Dermis microvascular lymphatic vessel endothelial cell (primary cell): ENCODE results near the gene FAM209A. TPM values are rescaled to one million over a fixed set of nuclear protein-coding genes. Genes with fewer than 3 reads are reported as not detected.
A peak's percentile ranks its signal among the peaks of the same experiment; 100 is the strongest.
"Not testable (repeated sequence)": the region's sequence is repeated elsewhere in the genome, so short reads cannot be mapped to it uniquely, and the experiment has no call there.

Experiments used
- DNase-seq, 2 donors: peaks; one replicate each; pipeline versions ENCODE4 v3.0.0 to v3.0.0-alpha.2; 2010; ENCODE audit warnings: low read depth in 2 of 2
- total RNA-seq: library from RNA; depleted of rRNA; stranded (reverse); fragments of >200 nt; gene quantifications from 2 replicates; pipeline ENCODE4 v1.2.1, GENCODE V29; 2014

The FAM209A gene
- total RNA-seq, result 0.13 TPM in 2 replicates

DNA sequence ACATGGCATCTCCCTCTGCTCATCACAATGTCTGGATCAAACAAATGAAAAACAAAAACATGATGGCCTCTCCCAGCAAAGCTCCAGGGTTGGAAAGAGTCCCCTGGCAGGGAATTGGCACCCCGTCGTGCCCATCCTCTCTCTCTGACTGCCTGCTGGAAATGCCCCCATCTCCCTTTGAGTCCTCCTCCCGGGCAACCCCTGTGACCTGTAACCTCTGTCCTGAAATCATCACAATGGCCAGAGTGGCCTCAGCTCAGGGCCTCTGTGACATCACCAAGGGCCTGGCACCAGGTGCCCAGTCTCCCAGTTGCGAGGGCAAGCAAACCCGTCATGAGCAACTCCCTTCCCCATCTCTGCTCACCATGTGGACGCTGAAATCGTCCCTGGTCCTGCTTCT is at the start of gene FAM209A:
Gene FAM209A, plus strand, starts transcription at position 301 of the 400 bp plus-strand sequence. Its CDS starts 65 bp downstream, at position 366.
- DNase-seq, result not testable (repeated sequence)

DNA sequence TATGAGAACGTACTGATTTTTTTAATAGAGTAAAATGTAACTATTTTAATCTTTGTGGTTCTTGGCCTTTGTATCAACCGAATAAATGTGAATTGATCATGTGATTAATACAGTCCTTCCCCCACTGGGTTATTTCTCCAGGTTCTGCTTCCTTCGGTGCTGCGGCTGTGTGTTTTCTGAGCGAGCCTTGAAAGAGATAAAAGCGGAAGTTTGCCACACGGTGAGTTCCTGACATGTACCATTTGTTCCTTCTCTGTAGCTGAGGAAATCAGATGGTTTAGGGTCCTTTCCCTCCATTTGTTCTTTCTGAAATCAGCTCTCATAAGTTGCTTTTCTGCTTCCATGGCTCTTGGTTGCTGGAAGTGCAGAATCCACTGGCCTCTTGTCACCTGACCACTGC is 40.6 kb upstream of the FAM209A start:
- no peak for DNase-seq

DNA sequence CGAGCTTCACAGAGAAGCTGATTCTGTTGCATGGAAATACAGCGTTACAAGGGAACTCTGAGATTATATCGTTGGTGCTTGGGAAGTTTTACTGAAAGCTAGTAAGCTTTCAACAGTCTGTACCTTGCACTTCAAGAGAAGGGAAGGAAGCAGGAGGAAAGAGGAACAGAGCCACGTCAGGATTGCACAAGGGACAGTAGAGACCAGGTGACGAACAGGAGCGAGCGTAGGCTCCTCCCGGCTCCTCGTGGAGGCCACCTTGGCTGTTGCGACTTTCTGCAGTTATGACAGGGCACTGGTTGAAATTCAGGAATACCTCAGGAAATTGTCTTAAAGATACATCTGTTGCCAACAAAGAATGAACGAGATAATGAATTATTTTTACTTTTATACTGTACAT is 37.3 kb upstream of the FAM209A start:
- DNase-seq, result no peak

GRCh38 chr20:56488566-56488965 is 36.0 kb upstream of the FAM209A start:
- no peak for DNase-seq

DNA sequence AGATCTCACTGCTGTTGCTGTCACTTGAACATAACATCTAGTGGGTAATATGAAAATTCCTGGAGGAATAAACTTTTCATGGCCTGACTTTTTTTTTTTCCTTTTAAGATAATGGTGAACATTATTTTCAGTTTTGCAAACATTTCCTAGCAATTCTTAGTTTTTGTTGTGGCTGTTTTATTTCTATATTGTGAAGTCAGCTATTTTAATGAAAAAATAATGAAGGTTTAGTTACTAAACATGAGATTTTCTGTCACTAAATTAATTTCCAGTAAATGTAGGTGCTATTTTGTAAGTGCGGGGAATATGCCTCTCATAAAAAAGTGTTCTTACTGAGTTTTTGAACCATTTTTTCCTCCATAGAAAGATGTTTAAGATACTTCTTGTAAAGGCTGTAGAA is 23.4 kb upstream of the FAM209A start:
- no peak for DNase-seq

DNA sequence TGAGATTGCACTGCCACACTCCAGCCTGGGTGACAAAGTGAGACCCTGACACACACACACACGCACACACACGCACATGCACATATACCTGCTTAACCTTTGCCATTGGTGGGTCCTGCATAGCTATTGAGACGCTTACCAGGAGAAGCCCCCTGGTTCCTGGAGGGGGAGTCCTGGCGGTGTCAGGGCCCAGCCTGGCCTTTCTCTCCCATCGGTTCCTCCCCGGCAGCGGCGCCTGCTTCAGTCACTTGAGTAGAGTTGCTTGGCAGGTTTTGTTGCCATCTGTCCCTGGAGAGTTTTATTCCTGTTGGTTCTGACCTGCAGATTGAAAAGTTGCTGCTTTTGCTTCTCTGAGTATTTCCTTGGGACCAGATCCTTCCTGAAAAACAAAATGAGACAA is 20.6 kb upstream of the FAM209A start:
- no peak for DNase-seq

DNA sequence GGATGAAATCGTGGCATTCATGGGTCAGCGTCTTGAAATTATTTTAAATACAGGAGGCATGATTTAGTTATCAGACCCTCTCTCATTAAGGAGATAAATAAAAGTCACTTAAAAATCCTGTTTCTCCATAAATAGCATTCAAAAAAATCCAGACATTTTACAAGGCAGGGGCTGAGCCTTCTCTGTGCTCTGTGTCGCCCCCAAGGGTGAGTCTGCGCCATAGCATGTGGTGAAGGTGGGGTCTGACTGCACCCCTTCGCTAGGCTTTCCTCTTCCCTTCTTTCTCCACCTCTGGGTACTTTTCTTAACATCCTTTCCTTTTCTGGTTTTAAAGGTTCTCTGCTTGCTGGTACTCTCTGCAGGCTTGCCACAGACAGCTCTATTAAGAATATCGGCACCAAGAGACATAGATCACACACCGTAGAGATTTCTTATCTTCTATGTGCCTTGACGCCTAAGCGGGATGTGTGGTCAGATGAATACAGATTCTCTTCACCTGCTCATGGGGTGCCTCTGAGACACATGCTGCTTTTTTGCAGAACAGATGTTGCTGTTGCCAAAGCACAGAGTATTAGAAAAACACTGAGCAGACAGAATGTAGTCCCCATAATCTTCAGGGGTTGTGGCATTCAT is 20.1 kb upstream of the FAM209A start:
- no peak for DNase-seq

GRCh38 chr20:56506103-56506502 is 18.4 kb upstream of the FAM209A start:
- DNase-seq, result peak; percentile 45 to 66

DNA sequence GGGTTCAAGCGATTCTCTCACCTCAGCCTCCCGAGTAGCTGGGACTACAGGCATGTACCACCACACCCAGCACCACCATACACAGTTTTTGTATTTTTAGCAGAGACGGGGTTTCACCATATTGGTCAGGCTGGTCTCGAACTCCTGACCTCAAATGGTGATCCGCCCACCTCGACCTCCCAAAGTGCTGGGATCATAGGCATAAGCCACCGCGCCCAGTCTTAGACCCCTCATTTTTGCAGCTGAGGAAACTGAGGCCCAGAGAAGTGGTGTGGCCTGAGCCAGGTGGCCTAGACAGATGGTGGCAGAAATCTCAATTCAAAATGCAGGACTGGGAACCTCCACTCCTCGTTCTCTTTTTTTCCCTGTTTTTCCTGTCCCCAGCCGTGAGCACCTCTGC is 12.6 kb upstream of the FAM209A start:
- no peak for DNase-seq

DNA sequence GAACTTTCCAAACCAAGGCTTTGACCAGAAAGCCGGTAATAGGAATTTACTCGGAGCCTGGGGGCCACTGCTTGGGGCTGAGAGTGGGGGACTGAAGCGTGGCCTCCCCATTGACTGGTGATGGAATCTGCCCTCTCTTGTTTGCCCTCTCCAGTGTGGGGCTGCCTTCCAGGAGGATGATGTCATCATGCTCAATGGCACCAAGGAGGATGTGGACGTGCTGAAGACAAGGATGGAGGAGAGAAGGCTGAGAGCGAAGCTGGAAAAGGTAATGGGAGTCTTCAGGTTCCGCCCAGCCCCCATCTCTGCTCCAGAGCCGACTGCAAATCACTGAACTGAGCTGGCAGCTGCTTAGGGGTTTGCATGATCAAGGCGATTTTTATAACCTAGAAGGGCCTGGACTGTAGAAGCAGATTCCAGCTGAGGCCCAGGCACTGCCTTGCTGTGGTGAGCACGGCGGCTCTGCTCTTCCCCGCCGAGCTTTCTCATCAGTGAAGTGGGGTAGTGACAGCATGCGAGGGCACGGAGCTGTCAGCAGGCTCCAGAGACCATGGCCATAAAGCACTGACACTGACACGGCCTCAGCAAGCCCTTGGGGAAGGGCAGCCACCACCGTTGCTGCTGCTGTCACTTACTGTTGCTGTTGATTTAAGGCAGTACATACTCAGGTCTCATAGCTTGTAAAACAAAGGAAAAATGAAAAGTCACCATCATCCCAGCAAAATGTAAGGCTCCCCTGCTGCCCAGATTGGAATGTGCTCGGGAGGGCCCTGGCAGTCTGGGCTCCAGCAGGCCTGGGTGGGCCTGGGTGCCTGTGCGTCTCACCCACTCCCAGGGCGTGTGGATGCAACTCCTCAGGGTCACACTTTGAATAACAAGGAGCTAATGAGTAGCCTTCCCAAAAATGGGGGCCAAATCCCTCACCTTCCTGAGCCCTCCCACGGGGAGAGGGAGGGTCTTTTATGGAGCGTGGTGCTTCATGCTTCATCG is 11.1 kb upstream of the FAM209A start:
- DNase-seq, result no peak

- DNase-seq, result no peak
Observed at GRCh38 chr20:56516631-56517030, 7.9 kb upstream of the FAM209A start.

DNA sequence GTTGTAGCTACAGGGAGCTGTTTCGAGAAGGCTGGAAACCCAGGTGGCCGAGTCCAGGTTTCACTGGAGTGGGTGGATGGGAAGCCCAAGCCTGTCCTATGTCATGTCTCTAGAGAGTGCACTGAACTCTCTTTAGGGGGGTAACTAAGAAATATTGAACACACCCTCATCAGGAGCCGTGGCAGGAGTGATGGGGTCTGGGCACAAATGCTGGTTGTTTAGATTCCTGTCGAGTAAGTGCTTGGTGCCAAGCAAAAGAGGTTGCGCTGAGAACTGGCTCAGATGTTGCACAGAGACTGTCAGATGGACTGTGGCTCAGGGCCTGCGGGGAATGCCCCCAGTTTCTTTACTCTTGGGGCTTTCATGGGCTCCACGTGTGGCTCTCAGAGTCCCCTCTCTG is 7.3 kb upstream of the FAM209A start:
- no peak for DNase-seq

DNA sequence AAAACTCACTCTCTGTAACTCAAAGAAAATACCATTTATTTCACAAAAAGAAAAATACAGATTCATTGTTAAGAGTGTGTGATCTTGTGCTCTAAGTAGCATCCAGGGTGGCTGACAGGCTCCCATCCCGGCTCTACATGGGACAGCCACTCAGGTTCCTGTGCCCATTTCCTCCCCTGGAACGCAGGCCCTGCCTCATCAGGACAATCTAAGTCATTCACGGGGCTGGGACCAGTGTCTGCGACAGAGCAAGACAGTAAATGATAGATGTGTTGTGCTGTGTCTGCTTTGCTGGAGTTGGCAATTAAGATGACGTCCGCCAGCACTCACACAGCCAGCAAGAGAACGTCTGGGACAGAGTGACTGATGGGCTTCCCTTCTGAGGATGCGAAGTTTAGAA is 6.9 kb upstream of the FAM209A start:
- no peak for DNase-seq

DNA sequence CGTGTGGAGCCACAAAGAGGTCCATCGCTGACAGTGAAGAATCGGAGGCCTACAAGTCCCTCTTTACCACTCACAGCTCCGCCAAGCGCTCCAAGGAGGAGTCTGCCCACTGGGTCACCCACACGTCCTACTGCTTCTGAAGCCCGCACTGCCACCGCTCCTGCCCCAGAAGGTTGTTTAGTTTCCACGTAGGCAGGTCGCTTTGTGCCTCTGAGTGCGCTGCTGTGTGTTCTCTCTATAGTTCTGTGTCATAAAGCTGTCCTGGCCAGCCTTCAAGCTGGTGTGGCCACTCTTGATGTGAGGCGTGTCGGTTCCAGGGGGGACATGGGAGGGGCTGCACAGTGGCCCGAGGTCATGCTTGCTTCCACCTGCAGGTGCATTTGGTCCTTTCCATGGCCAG is 6.4 kb upstream of the FAM209A start:
- DNase-seq, result no peak

DNA sequence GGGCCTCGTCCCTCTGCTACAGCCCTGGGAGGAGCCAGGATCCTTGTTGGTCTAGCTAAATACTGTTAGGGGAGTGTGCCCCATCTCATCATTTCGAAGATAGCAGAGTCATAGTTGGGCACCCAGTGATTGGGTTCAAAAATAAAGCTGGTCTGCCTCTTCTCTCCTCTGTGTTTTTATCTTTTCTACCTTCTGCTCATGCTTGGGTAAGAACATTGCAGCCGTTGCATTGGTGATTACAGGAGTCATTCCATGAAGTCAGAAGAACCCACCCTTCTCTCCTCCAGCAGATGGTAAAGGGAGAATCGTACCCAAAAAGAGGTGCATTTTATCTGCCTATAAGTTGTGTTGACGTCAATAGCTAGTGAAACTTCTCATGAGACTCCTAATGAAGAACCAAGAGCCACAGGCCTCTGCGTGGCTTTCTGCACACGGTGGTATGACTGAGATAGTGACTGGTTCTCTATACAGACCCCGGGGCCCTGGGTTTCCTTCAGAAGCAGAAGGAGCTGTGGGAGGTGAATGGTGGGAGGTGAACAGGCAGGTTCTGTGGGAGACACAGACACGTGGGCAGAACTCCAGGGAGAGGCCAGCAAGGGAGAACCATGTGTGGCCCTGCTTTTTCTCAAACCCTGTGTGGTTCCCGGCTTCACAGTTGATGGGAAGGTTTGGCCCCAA is 5.7 kb upstream of the FAM209A start:
- DNase-seq, result no peak

- DNase-seq, result no peak
Observed at GRCh38 chr20:56519551-56519950, 5.0 kb upstream of the FAM209A start.

- DNase-seq, result no peak
Observed at GRCh38 chr20:56520180-56520579, 4.4 kb upstream of the FAM209A start.

DNA sequence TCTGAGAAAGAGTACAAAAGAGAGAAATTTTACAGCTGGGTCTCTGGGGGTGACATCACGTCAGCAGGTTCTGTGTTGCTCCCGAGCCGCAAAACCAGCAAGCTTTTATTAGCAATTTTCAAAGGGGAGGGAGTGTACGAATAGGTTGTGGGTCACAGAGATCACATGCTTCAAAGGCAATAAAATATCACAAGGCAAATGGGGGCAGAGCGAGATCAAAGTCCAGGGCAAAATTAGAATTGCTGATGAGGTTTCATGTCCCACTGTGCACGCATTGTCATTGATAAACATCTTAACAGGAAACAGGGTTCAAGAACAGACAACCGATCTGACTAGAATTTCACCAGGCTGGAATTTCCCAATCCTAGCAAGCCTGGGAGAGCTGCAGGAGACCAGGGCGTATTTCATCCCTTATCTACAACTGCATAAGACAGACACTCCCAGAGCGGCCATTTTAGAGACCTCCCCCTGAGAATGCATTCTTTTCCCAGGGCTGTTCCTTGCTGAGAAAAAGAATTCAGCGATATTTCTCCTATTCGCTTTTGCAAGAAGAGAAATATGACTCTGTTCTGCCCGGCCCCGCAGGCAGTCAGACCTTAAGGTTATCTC is 3.7 kb upstream of the FAM209A start:
- not testable (repeated sequence) for DNase-seq

GRCh38 chr20:56522311-56522710 is 2.2 kb upstream of the FAM209A start:
- DNase-seq, result no peak

DNA sequence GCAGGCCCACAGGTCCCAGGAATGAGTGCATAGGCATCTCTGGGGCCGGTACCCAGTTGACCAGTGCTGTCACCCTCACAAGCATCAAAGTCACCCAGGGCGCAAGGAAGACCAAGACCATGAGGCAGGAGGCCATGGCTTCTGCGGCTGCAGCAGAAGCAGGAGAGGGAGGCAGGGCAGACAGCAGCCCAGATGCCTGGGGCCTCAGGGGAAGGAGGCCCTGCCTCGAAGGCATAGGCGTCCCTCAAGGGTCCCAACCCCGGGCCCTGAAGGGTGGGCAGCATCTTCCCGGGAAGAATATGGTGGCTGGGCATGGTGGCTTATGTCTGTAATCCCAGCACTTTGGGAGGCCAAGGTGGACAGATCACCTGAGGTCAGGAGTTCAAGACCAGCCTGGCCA is 3.0 kb downstream of the FAM209A start:
- no peak for DNase-seq

DNA sequence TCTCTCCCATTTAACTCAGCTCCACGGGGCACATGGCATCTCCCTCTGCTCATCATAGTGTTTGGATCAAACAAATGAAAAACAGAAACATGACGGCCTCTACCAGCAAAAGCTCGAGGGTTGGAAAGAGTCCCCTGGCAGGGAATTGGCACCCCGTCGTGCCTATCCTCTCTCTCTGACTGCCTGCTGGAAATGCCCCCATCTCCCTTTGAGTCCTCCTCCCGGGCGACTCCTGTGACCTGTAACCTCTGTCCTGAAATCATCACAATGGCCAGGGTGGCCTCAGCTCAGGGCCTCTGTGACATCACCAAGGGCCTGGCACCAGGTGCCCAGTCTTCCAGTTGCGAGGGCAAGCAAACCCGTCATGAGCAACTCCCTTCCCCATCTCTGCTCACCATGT is 8.4 kb downstream of the FAM209A start, which contains the start of gene FAM209B:
Gene FAM209B, plus strand, starts transcription at position 301 of the 400 bp plus-strand sequence. Its CDS starts 96 bp downstream, at position 397.
- not testable (repeated sequence) for DNase-seq

DNA sequence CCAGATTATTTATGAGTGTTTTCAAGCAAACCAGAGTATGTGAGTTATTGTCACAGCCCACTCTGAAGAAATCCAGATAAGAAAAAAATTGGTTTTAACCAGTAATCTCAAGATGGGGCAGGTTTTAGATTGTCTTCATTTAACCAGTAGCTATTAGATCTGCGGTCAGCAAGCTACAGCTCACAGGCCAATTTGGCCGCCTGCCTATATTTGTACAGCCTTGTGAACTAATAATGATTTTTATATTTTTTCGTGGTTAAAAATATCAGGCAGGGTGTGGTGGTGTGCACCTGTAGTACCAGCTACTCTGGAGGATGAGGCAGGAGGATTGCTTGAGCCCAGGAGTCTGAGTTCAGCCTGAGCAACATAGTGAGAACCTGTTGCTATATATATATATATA is 13.5 kb downstream of the FAM209A start:
- no peak for DNase-seq
